HG03342 (cell line): ENCODE results near the gene HACL1.
A peak's percentile ranks its signal among the peaks of the same experiment; 100 is the strongest.
"Not testable (repeated sequence)": the region's sequence is repeated elsewhere in the genome, so short reads cannot be mapped to it uniquely, and the experiment has no call there.

Source experiments
- ATAC-seq: cut with Tn5 transposase; IDR thresholded peaks from one replicate; pipeline ENCODE4 v1.9.1; 2021; ENCODE audit warnings: mild to moderate bottlenecking, moderate library complexity; ENCODE audit not compliant: unreplicated experiment

Gene HACL1

GRCh38 chr3:15581471-15582394, 19.6 kb downstream of the HACL1 start:
- ATAC-seq, result no peak

GRCh38 chr3:15579051-15579450, 22.3 kb downstream of the HACL1 start:
- ATAC-seq, result no peak

- ATAC-seq, result no peak
These were observed 23.0 kb downstream of the HACL1 start for GRCh38 chr3:15578289-15578867.

- ATAC-seq, result no peak
These were observed 24.9 kb downstream of the HACL1 start for GRCh38 chr3:15576475-15576874.

GRCh38 chr3:15575446-15575845, 25.9 kb downstream of the HACL1 start:
- no peak for ATAC-seq

- no peak for ATAC-seq
These were observed 29.2 kb downstream of the HACL1 start for GRCh38 chr3:15572138-15572537.

GRCh38 chr3:15563190-15563589, 38.2 kb downstream of the HACL1 start:
- ATAC-seq, result no peak

GRCh38 chr3:15562560-15562959, 38.8 kb downstream of the HACL1 start:
- no peak for ATAC-seq

- ATAC-seq, result no peak
These were observed 42.8 kb downstream of the HACL1 start for GRCh38 chr3:15558581-15558980.

GRCh38 chr3:15557511-15557946, 43.8 kb downstream of the HACL1 start:
- peak; percentile 71 for ATAC-seq

- peak; percentile 90 for ATAC-seq
These were observed 44.9 kb downstream of the HACL1 start for GRCh38 chr3:15556512-15556911.

GRCh38 chr3:15553749-15554148, 47.6 kb downstream of the HACL1 start:
- ATAC-seq, result no peak

GRCh38 chr3:15551902-15552301, 49.5 kb downstream of the HACL1 start:
- no peak for ATAC-seq

GRCh38 chr3:15549846-15550245, 51.5 kb downstream of the HACL1 start:
- ATAC-seq, result no peak

- ATAC-seq, result no peak
These were observed 58.8 kb downstream of the HACL1 start for GRCh38 chr3:15542614-15543013.

GRCh38 chr3:15541371-15541770, 60.0 kb downstream of the HACL1 start:
- ATAC-seq, result no peak

- ATAC-seq, result no peak
These were observed 62.3 kb downstream of the HACL1 start for GRCh38 chr3:15539066-15539465.

- no peak for ATAC-seq
These were observed 63.0 kb downstream of the HACL1 start for GRCh38 chr3:15538345-15538744.

- ATAC-seq, result no peak
These were observed 64.5 kb downstream of the HACL1 start for GRCh38 chr3:15536856-15537255.

GRCh38 chr3:15535732-15536131, 65.6 kb downstream of the HACL1 start:
- no peak for ATAC-seq

- not testable (repeated sequence) for ATAC-seq
These were observed 68.8 kb downstream of the HACL1 start for GRCh38 chr3:15532614-15533013.

GRCh38 chr3:15531346-15531745, 70.0 kb downstream of the HACL1 start:
- ATAC-seq, result no peak
